ENCODE data around the gene PIM2.

GRCh38 chrX:48957477-48957826, 38.6 kb upstream of the PIM2 start, which contains the start of gene OTUD5:
- TF ChIP-seq CTCF (IDR thresholded peaks at IDR 0.05): no peak
- no peak for TF ChIP-seq POLR2A (IDR thresholded peaks at IDR 0.05)
